ENCODE results near the gene COMTD1.

Gene COMTD1

DNA sequence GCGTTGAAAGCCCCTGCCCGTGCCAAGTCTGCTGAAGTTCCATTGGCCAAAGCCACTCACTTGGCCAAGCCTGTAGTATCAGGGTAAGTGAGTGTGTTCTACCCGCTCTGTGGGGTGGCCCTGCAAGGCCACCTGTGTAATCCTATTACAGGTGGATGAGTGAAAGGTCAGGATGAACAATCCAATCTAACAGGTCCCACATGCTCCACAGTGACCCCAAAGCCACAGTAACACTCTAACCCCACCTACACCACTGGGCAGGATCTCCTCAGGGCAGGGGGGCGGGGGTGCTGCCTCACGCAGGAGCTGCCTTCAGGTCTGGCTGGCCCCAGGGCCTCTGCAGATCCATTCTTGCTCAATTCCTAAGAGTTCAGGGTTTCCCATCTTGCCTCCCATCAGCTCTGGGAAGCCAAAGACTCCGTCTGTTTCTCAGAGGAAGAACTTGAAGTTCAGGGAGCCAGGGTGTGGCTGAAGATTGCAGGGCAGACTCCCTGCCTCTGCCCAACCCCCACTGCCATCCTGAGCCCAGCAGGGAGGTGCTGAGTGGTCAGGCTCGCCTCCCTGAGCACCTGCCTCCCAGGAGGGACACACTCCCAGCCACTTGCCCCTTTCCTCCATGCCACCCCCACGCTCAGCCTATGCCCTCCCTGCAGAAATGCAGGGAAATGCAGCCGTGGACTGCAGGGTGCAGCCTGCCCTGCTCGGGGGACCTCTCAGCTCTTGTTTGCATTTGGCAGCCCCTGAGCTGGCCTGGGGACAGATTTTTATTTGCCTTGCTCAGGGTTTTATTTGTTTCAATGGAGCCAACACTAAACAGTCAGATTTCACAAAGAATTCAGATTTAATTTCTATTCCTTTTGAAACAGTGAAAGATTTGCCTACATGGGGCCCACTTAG, 9.8 kb upstream of the COMTD1 start:
- no peak for DNase-seq (ENCODE audit: low read depth in 1 of 2, low spot score in 1 of 2)

DNA sequence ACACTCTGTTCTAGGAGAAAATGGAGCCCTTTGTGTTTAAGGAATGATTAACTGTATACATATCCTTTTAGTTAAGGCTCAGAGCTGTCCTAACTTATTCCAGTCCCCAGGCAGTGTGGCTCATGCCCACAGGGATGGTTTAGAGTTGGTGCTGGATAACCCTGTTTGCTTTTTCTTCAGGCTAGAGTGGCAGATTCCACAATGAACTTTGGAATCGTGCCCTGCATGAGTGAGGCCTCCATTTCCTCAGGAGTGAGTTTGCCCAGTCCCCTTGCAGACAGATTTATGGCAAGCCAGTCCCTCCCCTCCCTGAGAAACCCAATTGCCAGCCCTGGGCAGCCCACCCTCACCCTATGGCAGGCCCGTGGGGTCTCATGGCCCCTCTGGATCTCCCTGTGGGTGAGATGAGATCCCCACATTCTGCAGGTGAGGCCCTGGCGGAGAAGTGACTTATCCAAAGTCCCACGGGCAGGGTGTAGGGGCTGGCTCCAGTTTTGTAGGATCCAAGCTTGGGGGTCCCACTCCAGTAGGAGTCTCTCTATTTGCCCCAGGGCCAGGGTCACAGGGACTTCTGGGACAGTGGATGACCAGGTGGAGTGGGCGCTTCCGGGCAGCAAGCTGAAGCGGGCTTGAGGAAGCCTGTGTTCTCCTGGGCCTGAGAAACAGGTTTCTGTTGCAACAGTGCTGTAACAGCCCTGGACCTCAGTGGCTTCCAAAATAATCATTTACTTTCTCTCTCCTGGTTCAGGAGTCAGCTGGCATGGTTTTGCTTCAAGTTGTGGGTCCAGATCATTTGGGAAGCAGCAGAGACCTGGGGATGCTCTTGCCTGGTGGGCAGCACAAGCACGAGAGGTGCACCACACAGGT, 9.0 kb upstream of the COMTD1 start:
- no peak for DNase-seq (ENCODE audit: low read depth in 1 of 2, low spot score in 1 of 2)

- DNase-seq (ENCODE audit: low read depth in 1 of 2, low spot score in 1 of 2), result no peak
Observed at GRCh38 chr10:75243426-75243825, 7.7 kb upstream of the COMTD1 start.

GRCh38 chr10:75240329-75241076, 4.7 kb upstream of the COMTD1 start:
- DNase-seq (ENCODE audit: low read depth in 1 of 2, low spot score in 1 of 2), result no peak

DNA sequence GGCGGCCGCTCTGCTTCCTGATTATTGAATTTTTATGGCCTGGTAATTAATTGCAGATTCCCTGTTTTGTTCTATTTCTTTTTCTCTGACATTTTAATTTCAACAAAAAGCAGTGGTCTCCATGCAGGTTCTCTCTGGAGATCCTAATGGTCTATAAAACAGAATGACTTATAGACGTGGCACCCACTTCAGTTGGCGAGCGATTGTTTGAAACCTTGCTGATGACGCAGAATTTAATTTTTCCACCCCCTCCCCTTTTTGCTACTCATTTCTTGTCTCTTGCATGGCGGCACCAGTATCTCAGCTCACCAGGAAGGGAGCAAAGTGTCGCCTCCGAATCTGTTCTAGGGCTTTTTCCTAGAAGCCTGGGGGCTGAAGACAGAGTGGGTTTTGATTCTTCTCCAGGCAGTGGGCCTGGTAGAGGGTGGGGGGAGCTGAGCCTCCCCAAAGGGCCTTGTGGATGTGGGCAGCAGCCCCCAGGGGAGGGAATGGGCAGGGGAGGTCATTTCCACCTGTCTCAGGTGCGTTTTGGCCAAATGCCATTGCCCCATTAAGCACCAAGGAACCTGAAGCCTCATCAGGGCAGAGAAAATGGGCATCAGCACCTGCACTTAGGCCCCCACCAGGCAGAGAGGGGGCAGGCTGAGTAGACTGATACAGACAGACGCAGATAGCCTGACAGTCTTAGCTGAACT, 3.5 kb upstream of the COMTD1 start:
- DNase-seq (ENCODE audit: low read depth in 1 of 2, low spot score in 1 of 2), result no peak

- DNase-seq (ENCODE audit: low read depth in 1 of 2, low spot score in 1 of 2), result no peak
Observed at GRCh38 chr10:75238182-75239095, 2.7 kb upstream of the COMTD1 start.

- DNase-seq (ENCODE audit: low read depth in 1 of 2, low spot score in 1 of 2), result no peak
Observed at GRCh38 chr10:75236178-75236825, 545 bp upstream of the COMTD1 start.

DNA sequence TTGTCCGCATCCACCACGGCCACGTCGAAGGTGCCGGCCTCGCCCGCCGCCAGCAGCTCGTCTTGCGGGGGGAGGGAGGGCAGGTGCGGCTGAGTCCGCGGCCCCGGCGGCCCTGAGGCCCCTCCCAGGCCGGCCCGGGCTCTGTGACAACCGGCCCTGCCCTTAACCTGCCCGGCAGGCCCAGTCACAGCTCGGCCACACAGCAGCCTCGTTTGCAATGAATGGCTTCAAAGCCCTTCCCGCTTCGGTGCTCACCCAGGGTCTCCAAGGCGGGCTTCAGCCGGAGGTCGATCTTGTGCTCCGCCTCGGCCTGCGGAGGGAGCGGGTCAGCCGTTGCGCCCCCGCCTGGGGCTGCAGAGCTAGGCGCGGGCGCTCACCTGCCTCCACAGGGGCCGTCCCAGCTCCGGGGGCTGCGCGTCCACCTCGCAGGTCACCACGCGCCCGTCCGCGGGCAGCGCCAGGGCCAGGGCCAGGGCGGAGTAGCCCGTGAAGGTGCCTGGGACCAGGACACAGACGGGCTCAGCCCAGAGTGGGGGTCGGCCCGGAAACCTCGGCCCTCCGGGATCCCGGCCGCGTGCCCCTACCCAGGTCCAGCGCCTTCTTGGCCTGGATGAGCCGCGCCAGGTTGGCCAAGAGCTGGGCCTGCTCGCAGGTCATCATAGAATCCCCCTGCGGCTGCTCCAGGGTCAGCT, 928 bp downstream of the COMTD1 start:
- DNase-seq (ENCODE audit: low read depth in 1 of 2, low spot score in 1 of 2), result peak in 1 of 2 donors; percentile 23

DNA sequence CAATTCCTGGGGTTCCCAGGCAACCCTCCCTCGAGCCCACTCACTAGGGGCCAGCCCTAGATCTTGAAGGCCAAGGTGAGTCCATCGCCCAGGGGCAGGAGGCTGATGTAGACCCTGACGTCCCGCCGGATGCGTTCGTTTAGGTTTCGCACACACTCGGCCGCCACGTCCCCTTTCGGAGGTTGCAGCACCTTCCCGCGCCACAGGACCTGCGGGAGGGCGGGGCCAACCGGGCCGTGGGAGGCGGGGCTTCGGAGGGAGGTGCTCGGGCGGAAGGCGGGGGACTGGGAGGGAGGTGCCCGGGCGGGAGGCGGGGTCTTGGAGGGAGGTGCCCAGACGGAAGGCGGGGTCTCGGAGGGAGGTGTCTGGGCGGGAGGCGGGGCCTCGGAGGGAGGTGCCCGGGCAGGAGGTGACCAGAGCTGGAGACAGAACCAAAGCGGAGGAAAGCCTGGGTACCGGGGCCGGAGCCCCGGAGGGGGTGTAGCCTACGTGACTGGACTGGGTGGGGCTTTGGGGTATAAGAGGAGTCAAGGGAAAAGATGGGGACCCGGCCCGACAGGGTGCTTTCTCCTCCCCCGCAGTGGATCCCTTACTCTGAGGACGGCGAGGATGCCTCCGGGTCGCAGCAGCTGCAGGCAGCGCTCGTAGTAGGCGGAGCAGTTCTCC, 1.6 kb downstream of the COMTD1 start:
- DNase-seq (ENCODE audit: low read depth in 1 of 2, low spot score in 1 of 2), result peak; percentile 96

DNA sequence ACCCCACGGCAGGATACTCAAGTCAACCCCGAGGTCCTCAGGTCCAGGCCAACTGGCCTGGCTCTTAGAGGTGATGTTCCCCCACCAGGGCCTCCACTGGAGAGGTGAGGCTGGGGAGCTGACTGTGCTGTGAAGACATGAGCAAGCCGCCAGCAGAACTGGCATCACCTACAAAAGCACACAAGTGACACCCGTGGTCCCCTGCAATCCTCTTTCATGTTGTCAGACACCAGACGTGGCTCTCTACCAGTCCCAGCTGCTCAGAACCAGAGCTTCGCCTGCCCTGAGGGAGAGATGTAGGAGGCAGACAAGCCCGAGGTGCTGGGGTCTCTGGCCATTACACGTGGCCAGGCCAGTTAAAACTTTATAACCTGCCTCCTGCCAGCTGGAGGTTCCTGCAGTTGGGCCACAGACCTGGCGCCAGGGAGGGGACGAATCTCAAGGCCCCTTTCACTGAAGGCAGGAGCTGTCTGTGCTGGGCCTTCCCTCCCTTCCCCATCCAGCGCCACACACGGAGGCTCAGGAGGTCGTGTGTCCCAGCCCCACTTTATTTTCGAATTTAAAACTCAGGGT, 2.2 kb downstream of the COMTD1 start:
- DNase-seq (ENCODE audit: low read depth in 1 of 2, low spot score in 1 of 2), result no peak

- DNase-seq (ENCODE audit: low read depth in 1 of 2, low spot score in 1 of 2), result no peak
Observed at GRCh38 chr10:75231672-75232581, 3.8 kb downstream of the COMTD1 start.

DNA sequence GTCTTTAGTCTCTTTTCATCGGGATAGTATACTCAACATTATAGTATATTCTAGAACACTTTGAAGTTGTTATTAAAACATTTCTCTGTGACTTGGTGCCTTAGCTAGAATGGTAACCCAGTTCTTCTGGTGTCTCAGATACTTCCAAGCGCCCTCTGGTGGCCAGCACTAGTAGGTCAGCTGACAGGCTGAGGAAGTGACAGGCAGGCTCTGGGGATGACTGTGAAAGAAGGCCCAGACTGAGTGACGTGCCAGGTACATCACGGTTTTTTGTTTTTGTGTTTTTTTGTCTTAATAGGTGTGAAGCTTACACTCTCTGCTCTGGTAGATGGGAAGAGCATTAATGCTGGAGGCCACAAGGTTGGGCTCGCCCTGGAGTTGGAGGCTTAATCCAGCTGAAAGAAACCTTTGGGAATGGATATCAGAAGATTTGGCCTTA, 5.1 kb downstream of the COMTD1 start:
- peak; percentile 79 to 91 for DNase-seq (ENCODE audit: low read depth in 1 of 2, low spot score in 1 of 2)

- DNase-seq (ENCODE audit: low read depth in 1 of 2, low spot score in 1 of 2), result no peak
Observed at GRCh38 chr10:75229971-75230370, 5.8 kb downstream of the COMTD1 start.

- no peak for DNase-seq (ENCODE audit: low read depth in 1 of 2, low spot score in 1 of 2)
Observed at GRCh38 chr10:75228834-75229233, 6.9 kb downstream of the COMTD1 start.

- no peak for DNase-seq (ENCODE audit: low read depth in 1 of 2, low spot score in 1 of 2)
Observed at GRCh38 chr10:75228278-75228677, 7.5 kb downstream of the COMTD1 start.

GRCh38 chr10:75226656-75227055, 9.1 kb downstream of the COMTD1 start:
- no peak for DNase-seq (ENCODE audit: low read depth in 1 of 2, low spot score in 1 of 2)

- no peak for DNase-seq (ENCODE audit: low read depth in 1 of 2, low spot score in 1 of 2)
Observed at GRCh38 chr10:75226095-75226494, 9.7 kb downstream of the COMTD1 start.
